ENCODE results near the gene LTBP2.

LTBP2 gene

GRCh38 chr14:74637178-74637550, 25.1 kb upstream of the LTBP2 start:
- DNase-seq = no peak

GRCh38 chr14:74636424-74637177, 24.6 kb upstream of the LTBP2 start:
- no peak for DNase-seq

GRCh38 chr14:74635847-74636246, 23.8 kb upstream of the LTBP2 start:
- no peak for DNase-seq

GRCh38 chr14:74634964-74635363, 22.9 kb upstream of the LTBP2 start:
- no peak for DNase-seq

GRCh38 chr14:74634481-74634880, 22.4 kb upstream of the LTBP2 start:
- DNase-seq = no peak

- DNase-seq = no peak
Observed at GRCh38 chr14:74630881-74631690, 19.0 kb upstream of the LTBP2 start.

GRCh38 chr14:74628418-74628817, 16.4 kb upstream of the LTBP2 start:
- DNase-seq = no peak

- DNase-seq = no peak
Observed at GRCh38 chr14:74627076-74627475, 15.0 kb upstream of the LTBP2 start.

- no peak for DNase-seq
Observed at GRCh38 chr14:74622257-74622656, 10.2 kb upstream of the LTBP2 start.

GRCh38 chr14:74621556-74621955, 9.5 kb upstream of the LTBP2 start:
- DNase-seq = no peak

GRCh38 chr14:74620923-74621322, 8.9 kb upstream of the LTBP2 start:
- no peak for DNase-seq

- DNase-seq = peak; percentile 48
Observed at GRCh38 chr14:74620497-74620921, 8.5 kb upstream of the LTBP2 start.

- no peak for DNase-seq
Observed at GRCh38 chr14:74619672-74620131, 7.7 kb upstream of the LTBP2 start.

- peak; percentile 69 for DNase-seq
Observed at GRCh38 chr14:74618078-74618952, 6.3 kb upstream of the LTBP2 start.

- no peak for DNase-seq
Observed at GRCh38 chr14:74616996-74617700, 5.1 kb upstream of the LTBP2 start.

GRCh38 chr14:74616507-74616906, 4.5 kb upstream of the LTBP2 start:
- DNase-seq = peak; percentile 31

GRCh38 chr14:74615735-74616134, 3.7 kb upstream of the LTBP2 start:
- no peak for DNase-seq

- DNase-seq = no peak
Observed at GRCh38 chr14:74614508-74615495, 2.8 kb upstream of the LTBP2 start.

GRCh38 chr14:74613211-74613914, 1.3 kb upstream of the LTBP2 start:
- no peak for DNase-seq

GRCh38 chr14:74612350-74613021, 449 bp upstream of the LTBP2 start:
- peak; percentile 79 for DNase-seq

Measured in stimulated activated CD4-positive, alpha-beta T cell treated with anti-CD3 and anti-CD28 coated beads, Interleukin-1b, Interleukin-23, amount 100 ng/mL, for 48 hours (primary cell).